NCI-H1092 treated with DMSO at 0.1 percent for 48 hours (cell line): ENCODE results near the gene AGBL3.
A peak's percentile ranks its signal among the peaks of the same experiment; 100 is the strongest.

ENCODE experiments used
- DNase-seq: peaks from one replicate; lab custom pipeline; 2025; lab: John Stamatoyannopoulos, UW

AGBL3 gene

DNA sequence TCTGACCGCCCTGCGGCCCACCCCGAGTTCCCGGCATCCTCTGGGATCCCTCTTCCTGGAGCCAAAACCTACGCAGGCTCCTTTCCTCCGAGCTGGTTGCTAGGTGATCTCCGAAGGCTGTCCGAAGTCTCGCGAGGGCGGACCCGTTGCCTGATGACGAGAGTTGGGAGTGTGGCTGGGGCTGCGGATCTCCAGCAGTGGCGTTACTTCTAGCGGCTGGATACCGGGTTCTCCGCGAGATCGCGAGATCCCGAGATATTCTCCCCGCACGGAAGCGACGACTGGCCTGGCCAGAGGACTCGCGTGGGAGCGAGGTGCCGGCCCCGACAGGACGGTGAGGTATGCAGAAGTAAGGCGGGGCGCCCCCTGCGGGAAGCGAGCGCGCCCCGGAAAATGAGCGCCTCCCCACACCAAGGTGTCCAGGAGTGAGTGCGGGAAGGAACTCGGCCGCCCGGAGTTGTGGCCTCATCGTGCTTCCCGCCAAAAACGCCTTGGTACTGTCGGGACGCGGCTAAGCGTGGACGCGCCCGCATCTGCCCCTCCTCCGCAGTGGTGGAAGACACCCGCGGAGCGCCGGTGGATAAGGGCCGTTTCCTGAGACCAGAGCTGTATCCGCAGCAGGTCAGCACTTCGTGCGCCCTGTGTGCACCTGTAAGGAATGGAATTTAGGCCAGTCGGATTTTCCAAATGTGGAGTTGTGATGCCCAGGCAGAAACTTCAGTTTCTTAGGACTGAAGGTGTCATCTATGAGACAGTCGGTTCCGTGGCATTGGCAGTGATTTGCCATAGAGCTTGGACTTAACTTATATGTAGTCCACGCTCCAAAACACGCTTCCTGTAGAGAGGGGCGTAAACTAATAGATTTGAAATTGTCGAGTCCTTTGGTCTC is at the start of gene AGBL3:
Gene AGBL3, plus strand, starts transcription at position 146 of the 889 bp plus-strand sequence. CDS start 1,426 bp downstream, outside the sequence.
- peak; percentile 98 for DNase-seq

DNA sequence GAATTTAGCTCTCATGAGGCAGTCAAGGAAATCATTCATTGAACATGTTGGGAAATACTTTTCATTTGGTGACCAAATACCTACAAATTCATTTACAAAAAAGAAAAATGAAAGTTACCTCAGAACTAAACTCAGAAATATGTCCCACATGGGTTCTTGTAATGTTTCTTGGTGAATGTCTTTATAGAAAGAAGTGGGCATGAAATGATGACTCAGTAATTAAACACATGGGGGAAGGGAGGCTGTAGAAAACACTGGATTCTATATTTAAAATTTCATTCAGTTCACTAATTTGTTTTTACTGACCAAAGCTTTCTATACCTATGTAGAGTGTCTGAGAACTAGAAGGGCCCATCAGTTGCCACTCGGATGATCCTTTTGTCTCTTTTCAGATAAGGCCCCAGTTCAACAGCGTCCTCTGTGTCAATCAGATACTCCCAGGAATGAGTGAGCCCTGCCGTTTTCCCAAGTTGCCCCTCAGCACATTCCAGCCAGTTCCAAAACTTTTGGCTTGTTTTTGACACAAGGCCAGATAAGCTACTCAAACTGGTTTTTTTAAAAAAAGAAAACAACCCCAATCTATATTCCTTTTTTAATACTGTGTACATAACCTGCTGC is 49.3 kb upstream of the AGBL3 start:
- DNase-seq: no peak

DNA sequence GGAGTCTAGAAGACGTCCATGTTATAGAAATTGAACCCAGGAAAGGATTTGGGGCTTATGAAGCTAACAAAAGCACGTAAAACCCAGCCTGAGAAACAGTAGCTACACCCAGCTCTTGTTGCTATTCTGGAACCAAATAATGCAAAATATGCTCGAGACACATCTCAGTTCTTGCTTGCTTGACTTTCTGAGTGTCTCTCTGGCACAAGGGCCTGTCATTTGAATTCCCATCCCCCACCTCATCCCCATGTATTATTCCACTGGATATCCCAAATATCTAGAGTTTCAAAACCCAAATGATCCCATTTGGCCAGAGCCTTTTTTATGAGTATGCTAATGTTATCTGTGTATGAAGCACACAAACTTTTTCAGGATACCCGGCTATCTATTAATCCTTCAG is 48.2 kb upstream of the AGBL3 start:
- DNase-seq: no peak

DNA sequence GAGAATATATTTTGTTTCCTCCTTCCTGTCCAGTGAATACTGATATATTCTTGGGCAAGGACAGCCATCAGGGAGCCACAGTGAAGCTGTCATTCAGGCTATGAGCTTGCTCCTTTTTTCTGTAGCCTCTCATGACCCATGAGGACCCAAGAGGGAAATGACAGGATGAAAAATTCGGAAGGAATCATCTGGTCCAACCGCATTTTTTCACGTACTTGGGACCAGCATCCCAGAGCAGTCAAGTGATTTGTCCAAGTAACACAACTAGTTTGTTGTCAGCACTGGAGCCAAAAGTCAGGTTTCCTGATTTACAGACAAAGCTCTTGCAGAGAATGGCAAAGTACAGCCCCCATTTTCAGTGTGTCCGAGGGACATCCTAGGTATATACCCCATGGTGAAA is 47.2 kb upstream of the AGBL3 start:
- DNase-seq: no peak

DNA sequence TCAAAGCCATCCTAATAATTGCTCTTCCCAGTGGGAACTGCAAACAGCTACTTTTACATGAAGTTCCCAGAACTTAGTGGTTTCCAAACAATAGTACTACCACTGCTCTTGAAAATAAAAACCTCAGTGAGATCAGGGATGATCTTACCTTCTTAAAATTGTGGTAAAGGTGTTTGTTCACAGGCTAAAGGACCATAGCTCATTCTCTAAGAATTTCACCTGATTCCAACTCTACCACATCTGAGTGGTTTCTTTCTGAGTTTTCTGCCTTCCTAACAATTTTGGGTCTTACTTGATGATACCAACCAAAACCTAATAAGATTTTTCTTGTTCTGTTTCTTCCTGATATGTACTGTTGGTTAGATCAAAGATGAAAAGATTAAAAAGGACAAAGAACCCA is 45.6 kb upstream of the AGBL3 start:
- no peak for DNase-seq

DNA sequence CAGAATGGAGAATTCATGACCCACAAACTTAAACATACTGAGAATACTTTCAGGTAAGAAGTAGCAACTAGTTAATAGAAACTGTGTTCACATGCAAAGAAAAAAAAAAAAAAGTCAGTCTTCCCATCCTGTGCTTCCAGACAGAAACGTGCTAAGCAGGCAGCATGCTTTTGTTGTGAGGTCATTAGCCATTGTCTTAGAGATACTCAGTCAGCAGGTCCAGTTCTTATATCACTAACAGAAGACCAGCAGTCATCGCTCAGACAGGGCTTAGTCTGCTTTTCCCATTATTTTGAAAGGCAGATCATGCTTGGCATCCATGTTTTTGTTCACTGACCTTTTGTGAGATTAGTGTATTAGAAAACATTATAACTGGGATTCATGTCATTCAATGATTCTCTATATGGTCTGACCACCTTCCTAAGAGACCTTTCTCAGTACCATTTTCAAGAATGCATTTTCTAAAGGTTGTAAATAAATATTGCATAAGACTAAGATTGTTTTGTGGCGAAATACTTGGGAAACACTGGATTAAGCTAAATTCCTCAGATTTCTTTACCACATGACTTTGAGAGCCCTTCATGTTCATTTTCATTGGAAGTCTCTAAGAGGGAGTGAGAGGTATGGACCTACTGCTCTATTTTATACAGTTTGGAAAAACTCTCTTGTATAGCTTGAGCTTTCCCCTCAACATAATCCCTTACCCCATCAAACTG is 45.0 kb upstream of the AGBL3 start:
- DNase-seq: no peak

DNA sequence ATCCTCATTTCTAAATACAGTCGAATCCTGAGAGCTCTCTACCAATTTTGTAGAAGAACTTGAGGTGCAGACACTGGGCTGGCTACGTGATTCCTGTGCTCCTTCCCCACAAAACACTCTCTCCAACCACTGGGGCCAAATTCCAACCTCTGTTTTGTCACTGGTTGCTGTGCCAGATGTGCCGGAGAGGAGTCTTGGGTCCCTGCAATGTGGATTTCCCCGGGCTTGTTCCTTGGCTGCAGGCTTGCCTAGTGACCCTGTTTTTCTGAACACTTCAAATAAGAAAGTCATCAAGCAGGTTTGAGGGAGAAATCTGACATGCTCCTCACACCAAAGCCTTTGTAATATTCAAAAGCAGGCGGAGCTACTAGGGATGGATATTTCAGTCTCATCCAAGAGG is 44.4 kb upstream of the AGBL3 start:
- no peak for DNase-seq

DNA sequence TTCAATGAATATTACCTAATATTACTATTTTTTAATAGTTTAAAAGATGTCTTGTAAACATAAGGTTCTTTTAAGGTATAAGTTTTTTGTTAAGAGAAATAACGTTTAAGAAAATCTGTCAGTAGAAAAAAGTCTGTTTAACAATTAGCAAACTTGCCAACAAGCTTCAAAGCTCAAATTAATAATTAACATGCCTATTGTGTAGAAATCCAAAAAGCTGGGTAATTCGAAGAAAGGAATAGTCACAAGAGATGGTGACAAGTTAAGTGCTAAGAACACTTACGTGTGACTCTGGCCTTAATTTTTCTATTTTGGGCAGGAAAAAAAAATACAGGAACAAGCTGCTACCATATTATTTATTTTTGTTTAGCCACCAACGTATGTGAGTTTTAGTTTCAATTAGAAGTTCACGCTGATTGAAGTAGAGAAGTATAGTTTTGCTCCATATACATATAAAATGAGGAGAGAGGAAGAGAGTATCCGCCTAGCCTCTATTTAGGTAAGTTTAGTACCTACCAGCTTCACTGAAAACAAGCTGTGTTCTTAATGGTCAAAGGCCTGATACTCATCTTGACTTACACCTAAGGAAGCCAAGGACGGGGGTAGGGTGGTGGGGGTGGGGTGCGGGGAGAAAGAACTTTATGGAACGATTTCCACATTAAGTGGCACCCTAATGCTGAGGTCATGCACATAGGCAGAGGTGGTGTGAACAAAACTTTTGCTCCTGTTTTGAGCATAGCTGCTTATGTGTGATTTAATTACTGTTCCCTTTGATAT is 43.4 kb upstream of the AGBL3 start:
- no peak for DNase-seq

DNA sequence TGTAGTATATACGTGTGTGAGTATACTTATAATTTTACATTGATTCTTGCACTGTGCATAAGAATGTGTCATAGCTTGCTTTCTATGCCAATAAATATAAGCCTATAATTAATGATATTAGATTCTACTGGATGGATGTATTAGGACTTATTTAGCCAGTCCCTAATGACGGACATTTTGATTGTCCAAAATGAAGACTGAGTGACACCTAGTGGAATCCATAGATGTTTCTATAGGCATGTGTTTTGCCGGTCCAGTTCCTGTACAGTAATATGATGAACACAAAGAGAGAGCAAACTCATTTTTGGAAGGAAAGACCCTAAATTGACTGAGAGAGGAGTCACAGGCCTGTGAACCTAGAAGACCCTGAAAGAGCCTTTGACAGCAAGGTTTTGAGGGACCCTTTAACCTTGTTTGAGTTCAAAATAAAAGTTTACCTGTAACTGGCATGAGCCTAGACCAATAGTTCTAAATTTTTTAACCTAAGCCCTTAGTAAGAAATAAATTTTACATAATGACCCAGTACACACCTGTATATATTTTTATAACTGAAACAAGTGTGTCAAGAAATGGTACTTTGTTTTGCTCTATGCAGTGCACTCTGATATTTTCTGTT is 42.4 kb upstream of the AGBL3 start:
- peak; percentile 33 for DNase-seq

DNA sequence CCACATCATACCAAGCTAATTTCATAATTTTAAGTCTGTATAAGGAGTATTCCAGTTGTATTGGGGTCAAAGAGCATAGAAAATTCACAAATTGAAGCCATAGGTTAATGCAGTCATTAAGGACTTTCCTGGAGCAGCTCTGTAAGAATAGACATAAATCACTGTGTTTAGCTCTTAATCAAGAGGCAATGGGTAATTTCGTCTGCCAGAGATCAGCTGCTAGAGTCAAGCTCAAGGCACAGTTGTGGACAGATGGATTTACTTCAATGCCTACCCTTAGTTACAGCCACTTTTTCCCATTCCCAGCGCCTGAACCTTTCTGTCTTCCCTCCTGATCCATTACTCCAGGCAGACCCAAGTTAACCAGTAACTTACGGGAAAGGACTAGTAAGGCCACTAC is 40.6 kb upstream of the AGBL3 start:
- no peak for DNase-seq

DNA sequence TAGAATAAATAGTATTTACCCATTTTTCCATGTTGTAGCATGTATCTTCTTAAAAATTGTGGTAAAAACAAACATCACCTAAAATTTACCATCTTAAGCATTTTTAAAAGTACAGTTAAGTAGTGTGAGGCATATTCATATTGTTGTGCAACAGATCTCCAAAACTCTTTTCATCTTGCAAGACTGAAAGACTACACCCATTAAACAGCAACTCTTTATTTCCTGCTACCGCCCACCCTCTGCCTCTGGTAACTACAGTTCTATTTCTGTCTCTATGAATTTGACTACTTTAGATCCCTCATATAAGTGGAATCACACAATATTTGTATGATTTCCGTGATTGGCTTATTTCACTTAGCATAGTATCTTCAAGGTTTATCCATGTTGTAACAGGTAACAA is 40.0 kb upstream of the AGBL3 start:
- no peak for DNase-seq

DNA sequence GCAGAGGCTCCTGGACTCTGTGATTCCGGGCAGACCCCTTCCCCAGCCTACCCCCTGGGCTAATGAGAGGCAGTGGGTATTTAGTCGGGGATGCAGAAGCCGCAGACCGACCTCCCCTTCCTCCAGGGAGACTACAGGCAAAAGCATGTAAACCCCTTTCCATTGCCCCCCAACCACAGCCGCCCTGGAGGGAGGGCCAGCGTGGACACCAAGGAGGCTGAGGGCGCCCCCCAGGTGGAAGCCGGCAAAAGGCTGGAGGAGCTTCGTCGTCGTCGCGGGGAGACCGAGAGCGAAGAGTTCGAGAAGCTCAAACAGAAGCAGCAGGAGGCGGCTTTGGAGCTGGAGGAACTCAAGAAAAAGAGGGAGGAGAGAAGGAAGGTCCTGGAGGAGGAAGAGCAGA is 39.0 kb upstream of the AGBL3 start:
- no peak for DNase-seq

DNA sequence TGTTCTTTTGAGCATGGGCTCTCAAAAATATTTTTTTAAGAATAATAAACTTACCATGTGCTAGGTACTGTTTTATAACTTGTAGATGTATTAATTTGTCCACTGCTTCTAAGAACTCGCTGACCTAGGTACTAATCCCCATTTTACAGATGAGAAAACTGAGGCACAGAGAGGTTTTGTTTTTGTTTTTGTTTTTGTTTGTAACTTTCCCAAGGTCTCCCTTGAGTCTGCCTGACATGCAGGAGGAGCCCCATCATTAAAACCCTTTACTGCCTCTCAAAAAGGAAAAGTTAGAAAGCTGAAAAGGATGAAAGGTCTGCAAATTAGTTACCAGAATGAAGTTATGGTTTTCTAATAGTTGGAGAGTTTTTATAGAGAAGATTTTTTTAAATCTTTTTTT is 38.5 kb upstream of the AGBL3 start:
- no peak for DNase-seq

DNA sequence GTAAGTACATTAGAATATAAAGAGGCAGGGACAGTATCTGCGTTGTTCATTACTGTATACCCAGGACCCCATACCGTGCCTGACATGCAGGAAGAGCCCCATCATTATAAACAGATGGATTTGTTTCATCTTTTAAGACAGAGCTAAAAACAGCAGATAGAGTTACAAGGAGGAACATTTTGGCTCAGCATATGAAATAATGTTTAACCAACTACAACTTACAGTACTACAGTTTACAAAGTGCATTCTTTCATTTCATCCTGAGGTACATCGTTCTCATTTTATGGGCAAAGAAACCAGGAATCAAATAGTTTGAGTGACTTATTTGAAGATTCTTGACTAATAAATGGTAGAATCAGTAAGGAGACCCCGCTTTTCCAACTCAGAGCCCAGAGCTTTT is 38.1 kb upstream of the AGBL3 start:
- DNase-seq: no peak

DNA sequence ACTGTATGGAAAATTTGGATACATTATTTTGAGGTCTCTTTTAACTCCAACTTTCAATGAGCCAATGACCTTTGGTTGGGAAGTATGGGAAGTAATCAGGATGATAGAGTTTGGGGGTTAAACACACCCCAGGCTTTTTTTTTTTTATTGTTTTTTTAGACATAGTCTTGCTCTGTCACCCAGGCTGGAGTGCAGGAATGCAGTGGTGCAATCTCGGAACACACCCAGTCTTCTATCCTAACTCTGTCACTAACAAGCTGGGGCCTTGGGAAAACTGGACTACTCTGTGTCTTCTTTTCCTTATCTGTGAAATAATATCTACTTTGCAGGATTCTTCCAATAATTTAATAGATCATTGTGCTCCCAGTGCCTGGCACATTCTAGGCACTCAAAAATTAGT is 37.6 kb upstream of the AGBL3 start:
- no peak for DNase-seq

DNA sequence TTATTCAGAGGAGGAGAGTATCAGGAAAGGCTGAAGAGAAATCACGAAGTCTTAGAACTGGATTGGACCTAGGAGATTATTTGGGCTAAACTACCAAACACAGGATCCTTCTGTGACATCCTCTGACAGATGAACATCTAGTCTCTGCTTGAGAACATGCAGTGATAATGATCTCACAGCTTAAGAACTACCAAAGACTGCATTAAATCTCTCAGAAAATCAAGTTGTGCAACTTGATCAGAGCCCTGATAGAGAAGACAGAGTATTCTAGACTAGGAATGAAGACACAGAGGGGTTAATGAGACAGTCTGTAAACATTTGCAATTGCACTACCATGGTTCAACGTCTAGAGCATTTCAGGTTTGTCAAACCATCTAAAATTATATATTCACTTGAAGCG is 37.1 kb upstream of the AGBL3 start:
- no peak for DNase-seq

DNA sequence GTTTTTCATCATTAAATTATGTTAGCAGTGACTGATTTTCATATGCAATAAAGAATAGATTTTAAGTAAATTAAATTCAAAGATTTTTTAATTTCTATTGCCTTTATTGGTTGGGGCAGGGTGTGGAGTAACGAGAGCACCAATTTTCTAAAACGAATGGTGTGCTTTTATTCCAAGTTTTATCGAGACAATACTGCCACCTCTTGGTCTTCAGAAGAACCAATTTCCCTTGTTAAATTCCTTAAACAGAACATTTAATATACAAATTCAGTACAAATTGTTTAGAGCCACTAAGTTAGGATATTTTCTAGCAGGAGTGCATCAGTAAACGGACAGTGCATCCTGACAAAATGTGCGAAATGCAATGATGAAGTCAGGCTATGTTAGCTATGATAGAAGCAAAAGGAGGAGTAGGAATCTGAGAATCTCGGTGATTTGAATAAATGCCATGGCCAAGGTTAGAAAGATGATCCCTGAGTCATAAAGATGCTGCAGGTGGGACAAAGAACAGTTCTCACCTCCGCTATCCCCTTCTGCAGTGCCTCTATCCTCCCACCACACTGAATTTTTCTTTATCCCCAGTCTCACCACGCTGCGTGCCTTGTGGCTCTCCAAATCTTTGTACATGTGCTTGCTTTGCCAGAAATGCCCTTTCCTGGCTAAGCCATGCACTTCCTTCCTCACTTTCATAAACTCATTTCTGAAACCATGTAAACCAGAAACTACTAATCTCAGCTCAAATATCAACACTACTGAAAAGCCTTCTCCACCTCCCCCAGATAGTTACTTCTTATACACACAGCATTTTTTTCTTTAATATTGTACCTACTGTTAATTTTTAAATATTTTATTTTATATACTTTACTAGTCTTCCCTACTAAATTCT is 31.9 kb upstream of the AGBL3 start:
- DNase-seq: peak; percentile 61

DNA sequence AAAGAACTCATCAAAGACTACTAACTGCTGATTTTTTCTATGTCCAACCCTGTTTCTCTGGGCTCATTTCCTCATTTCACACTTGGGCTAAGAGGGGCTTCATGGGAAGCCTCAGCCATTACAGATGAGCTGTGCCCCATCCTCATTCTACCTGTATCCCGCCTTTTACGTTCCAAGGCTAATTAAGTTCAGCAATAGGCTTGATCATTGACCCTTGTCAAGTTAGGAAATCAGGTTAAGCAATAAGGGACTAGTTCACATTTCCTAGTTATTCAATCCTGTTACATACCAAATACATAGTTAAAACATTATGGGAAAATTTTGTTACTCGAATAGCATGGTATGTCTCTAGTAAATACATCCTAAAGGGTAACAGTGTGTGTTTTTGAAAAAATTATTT is 29.3 kb upstream of the AGBL3 start:
- no peak for DNase-seq

DNA sequence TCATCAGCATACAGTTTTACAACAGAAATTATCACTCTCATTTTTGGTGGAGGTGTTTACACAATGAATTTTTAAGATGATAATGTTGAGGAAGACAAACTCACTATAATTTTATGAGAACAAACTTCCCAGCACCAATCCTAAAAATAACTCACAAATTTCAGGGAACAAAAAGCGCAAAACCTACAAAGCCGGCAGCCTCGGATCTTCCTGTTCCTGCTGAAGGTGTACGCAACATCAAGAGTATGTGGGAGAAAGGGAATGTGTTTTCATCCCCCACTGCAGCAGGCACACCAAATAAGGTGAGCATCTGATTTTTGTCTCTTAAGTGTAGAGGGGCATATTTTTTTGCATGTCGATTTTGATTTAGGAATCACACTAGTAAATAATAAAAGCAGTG is 26.5 kb upstream of the AGBL3 start:
- no peak for DNase-seq

DNA sequence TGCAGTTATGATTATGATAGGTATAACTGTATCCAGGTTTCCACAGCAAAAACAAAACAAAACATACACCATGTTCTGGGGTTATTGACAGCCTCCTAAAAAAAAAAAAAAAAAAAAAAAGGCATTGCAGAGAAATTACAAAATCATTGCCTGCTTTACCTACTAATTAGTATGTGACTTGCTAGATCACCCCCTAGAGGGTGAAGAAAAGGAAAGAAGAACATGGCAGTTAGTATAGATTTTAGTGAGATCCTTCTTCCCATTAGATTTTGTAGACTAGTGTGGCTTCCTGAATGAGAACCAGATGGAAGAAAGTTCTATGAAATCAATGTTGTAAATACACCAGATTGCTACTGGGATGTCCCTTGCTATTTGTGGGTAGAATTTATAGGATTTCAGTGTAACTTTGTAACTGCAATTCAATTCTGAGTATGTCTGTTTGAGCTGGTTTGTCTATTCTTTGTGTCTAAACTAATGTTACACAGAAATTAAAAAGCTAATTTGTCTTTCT is 24.0 kb upstream of the AGBL3 start:
- DNase-seq: no peak

DNA sequence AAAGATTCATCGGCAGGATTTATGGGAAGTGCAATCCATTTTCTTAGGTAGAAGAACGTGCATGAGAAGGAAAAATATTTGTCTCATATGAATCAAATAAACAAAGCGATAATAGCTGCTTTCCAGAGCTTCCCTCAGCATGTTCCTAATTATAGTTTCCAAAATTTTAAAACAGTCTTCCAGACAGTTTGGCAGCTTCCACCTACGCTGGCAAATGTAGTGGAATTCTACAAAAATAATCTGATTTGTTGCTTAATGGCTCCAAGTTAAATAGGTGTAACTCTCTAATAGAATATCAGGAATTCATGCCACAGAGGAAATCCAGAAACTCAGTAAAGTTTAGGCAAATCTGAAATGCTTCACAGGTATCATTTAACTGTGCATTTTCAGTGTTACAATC is 23.3 kb upstream of the AGBL3 start:
- no peak for DNase-seq
